ENCODE measurements around the gene SLC10A6.

DNA sequence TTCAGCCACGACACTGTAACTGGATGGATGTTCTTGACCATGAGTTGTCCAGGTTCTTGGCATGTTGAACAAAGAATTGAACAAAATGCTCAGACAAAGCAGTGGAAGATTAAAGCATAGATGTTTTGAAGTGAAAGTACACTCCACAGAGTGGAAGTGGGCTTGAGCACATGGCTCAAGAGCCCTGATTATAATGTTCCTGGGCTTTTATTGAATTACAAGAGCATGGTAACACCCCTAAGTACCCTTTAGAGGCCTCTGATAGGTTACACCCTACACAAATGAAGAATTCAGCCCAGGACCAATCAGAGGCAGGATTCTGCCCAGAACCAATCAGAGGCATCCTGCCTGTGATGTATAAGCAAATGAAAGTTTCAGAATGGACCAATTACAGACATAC is 33.5 kb downstream of the SLC10A6 start:
- TF ChIP-seq SUZ12 (IDR thresholded peaks at IDR 0.05) (no peak), BHLHE40 (IDR thresholded peaks at IDR 0.05; ENCODE audit: borderline replicate concordance) (no peak), ELF4 (IDR thresholded peaks at IDR 0.05) (no peak), ARNT (IDR thresholded peaks at IDR 0.05) (no peak), SP1 (IDR thresholded peaks at IDR 0.05) (no peak), NFRKB (IDR thresholded peaks at IDR 0.05) (no peak), ZNF384 (IDR thresholded peaks at IDR 0.05) (no peak), FOXK2 (IDR thresholded peaks at IDR 0.05) (no peak), FOXM1 (IDR thresholded peaks at IDR 0.05; ENCODE audit: borderline replicate concordance) (no peak), TARDBP (IDR thresholded peaks at IDR 0.05) (no peak)
